ENCODE results near the gene VSTM1. TPM values are rescaled to one million over a fixed set of nuclear protein-coding genes. Genes with fewer than 3 reads are reported as not detected.
"Not testable (repeated sequence)": the region's sequence is repeated elsewhere in the genome, so short reads cannot be mapped to it uniquely, and the experiment has no call there.

The VSTM1 gene
- total RNA-seq, 4 donors from 2014 or later, result not detected

- H3K27me3 ChIP-seq, result peaks cover 0 to 23% of the 10 kb centered on the region in 2 donors
- H3K4me3 ChIP-seq, result no peak overlapping the region
- no peak overlapping the region for H3K27ac ChIP-seq
- H3K36me3 ChIP-seq, result no peaks in the 10 kb centered on the region
- no peak for TF ChIP-seq EP300 (IDR thresholded peaks at IDR 0.05)
- no peak for TF ChIP-seq POLR2A (IDR thresholded peaks at IDR 0.05)
- TF ChIP-seq, protein P1, sequence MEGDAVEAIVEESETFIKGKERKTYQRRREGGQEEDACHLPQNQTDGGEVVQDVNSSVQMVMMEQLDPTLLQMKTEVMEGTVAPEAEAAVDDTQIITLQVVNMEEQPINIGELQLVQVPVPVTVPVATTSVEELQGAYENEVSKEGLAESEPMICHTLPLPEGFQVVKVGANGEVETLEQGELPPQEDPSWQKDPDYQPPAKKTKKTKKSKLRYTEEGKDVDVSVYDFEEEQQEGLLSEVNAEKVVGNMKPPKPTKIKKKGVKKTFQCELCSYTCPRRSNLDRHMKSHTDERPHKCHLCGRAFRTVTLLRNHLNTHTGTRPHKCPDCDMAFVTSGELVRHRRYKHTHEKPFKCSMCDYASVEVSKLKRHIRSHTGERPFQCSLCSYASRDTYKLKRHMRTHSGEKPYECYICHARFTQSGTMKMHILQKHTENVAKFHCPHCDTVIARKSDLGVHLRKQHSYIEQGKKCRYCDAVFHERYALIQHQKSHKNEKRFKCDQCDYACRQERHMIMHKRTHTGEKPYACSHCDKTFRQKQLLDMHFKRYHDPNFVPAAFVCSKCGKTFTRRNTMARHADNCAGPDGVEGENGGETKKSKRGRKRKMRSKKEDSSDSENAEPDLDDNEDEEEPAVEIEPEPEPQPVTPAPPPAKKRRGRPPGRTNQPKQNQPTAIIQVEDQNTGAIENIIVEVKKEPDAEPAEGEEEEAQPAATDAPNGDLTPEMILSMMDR (IDR thresholded peaks at IDR 0.05), result no peak
- H3K9me3 ChIP-seq, result no peaks in the 10 kb centered on the region
- peaks cover 0 to 25% (median 13%) of the 10 kb centered on the region in 4 donors for H3K4me1 ChIP-seq
- no peak for DNase-seq (ENCODE audit: low spot score in 2 of 2)
- 83 to 84% methylated on average over 12 of the region's 12 CpGs for WGBS, 2 donors
These were observed 35.6 kb upstream of the VSTM1 start for GRCh38 chr19:54099190-54099902.

GRCh38 chr19:54096617-54097106 is 33.0 kb upstream of the VSTM1 start:
- no peaks in the 10 kb centered on the region for H3K36me3 ChIP-seq
- H3K4me1 ChIP-seq, result peaks cover 0 to 10% (median 6%) of the 10 kb centered on the region in 4 donors
- peak overlapping the region in 1 of 4 donors; percentile 70 for H3K27ac ChIP-seq
- peaks cover 0 to 32% of the 10 kb centered on the region in 2 donors for H3K27me3 ChIP-seq
- peak in 1 of 2 donors; percentile 22 for DNase-seq (ENCODE audit: low spot score in 2 of 2)
- WGBS, 2 donors, result 4 to 7% methylated on average over 13 to 14 of the region's 14 CpGs
- no peaks in the 10 kb centered on the region for H3K9me3 ChIP-seq
- peak overlapping the region in 1 of 4 donors; percentile 51 for H3K4me3 ChIP-seq
- TF ChIP-seq EP300 (IDR thresholded peaks at IDR 0.05) (no peak), POLR2A (IDR thresholded peaks at IDR 0.05) (no peak)
- TF ChIP-seq, protein P1 (IDR thresholded peaks at IDR 0.05), result no peak

DNA sequence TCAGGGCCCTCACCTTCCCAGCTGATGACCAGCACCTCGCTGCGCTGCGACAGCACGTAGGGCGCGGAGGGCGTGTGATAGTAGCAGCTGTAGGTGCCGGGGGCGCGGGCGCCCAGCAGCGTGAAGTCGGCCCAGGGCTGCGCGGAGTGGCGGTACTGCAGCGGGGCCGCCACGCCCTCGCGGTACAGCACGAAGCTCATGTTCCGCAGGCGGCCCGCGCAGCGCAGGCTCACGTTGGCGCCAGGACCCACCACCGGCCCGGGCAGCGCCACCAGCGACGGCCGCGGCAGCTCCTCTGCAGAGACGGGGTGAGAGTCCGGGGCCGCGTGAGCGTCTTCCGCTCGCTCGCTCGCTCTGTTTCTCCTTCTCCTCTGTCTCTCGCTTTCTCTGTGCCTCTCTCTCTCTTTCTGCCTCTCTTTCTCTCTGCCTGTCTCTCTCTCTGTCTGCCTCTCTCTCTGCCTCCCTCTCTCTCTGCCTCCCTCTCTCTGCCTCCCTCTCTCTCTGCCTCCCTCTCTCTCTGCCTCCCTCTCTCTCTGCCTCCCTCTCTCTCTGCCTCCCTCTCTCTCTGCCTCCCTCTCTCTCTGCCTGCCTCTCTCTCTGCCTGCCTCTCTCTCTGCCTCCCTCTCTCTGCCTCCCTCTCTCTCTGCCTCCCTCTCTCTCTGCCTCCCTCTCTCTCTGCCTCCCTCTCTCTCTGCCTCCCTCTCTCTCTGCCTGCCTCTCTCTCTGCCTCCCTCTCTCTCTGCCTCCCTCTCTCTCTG is 32.3 kb upstream of the VSTM1 start:
- H3K4me1 ChIP-seq, result peaks cover 0 to 10% (median 6%) of the 10 kb centered on the region in 4 donors
- peaks cover 0 to 32% of the 10 kb centered on the region in 2 donors for H3K27me3 ChIP-seq
- peak overlapping the region in 2 of 4 donors; percentile 43 to 51 for H3K4me3 ChIP-seq
- not testable (repeated sequence) for H3K36me3 ChIP-seq; H3K9me3 ChIP-seq; DNase-seq (ENCODE audit: low spot score in 2 of 2)
- 1% methylated on average over 37 to 46 of the region's 46 CpGs for WGBS, 2 donors
- H3K27ac ChIP-seq, result peak overlapping the region in 1 of 4 donors; percentile 70

GRCh38 chr19:54095136-54095858 is 31.6 kb upstream of the VSTM1 start:
- Histone ChIP-seq H3K4me1 (peaks cover 0 to 10% (median 6%) of the 10 kb centered on the region in 4 donors), H3K36me3 (no peaks in the 10 kb centered on the region), H3K27ac (peak overlapping the region in 1 of 4 donors; percentile 50), H3K27me3 (peaks cover 0 to 32% of the 10 kb centered on the region in 2 donors), H3K9me3 (no peaks in the 10 kb centered on the region), H3K4me3 (peak overlapping the region in 2 of 4 donors; percentile 43 to 51)
- no peak for TF ChIP-seq POLR2A (IDR thresholded peaks at IDR 0.05)
- TF ChIP-seq EP300 (IDR thresholded peaks at IDR 0.05), result no peak
- TF ChIP-seq, protein P1 (IDR thresholded peaks at IDR 0.05), result no peak
- no peak for DNase-seq (ENCODE audit: low spot score in 2 of 2)
- WGBS, 2 donors, result 56 to 71% methylated on average over 14 to 22 of the region's 22 CpGs

DNA sequence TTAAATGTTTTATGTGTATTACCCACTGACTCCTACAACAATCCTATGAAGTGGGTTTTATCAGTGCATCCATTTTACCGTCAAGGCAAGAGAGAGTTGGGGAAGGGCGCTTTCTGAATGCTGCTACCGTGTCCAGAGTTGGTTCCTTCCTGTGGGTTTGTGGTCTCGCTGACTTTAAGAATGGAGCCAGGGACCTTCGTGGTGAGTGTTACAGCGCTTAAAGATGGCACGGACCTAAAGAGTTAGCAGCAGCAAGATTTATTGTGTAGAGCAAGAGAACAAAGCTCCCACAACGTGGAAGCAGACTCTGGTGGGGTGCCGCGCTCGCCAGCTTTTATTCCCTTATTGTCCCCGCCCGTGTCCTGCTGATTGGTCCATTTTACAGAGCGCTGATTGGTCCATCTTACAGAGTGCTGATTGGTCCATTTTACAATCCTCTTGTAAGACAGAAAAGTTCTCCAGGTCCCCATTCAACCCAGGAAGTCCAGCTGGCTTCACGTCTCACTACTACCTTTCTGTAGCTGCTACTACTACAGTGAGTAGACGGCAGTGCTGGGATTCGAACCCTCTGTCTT is 30.8 kb upstream of the VSTM1 start:
- Histone ChIP-seq H3K4me1 (peaks cover 0 to 10% (median 6%) of the 10 kb centered on the region in 4 donors), H3K27ac (no peak overlapping the region), H3K9me3 (no peaks in the 10 kb centered on the region), H3K36me3 (no peaks in the 10 kb centered on the region), H3K27me3 (peaks cover 0 to 32% of the 10 kb centered on the region in 2 donors), H3K4me3 (no peak overlapping the region)
- WGBS, 2 donors, result 80 to 84% methylated on average over 17 of the region's 17 CpGs
- TF ChIP-seq, protein P1 (IDR thresholded peaks at IDR 0.05), result no peak
- no peak for TF ChIP-seq POLR2A (IDR thresholded peaks at IDR 0.05)
- no peak for TF ChIP-seq EP300 (IDR thresholded peaks at IDR 0.05)
- no peak for DNase-seq (ENCODE audit: low spot score in 2 of 2)
